GM19452 (cell line): ENCODE results near the gene FBXW9.
"Not testable (repeated sequence)": the region's sequence is repeated elsewhere in the genome, so short reads cannot be mapped to it uniquely, and the experiment has no call there.

Source experiments
- ATAC-seq: cut with Tn5 transposase; IDR thresholded peaks from one replicate; pipeline ENCODE4 v1.9.1; 2021; ENCODE audit not compliant: unreplicated experiment

FBXW9 gene

DNA sequence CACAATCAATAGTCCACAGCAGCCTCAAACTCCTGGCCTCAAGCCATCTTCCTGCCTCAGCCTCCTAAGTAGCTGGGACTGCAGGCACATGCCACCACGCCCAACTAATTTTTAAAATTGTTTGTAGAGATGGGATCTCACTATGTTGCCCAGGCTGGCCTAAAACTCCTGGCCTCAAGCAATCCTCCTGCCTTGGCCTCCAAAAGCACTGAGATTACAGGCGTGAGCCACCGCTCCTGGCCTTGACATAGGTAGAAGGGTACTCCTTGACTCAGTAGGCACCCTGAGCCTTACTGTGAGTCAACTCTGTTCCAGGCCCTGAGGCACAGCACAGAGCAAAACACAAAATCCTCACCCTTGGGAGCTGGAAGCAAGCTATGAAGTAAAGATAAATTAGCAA, 19.5 kb upstream of the FBXW9 start:
- ATAC-seq = no peak

- no peak for ATAC-seq
Measured at GRCh38 chr19:12715102-12715501, 18.7 kb upstream of the FBXW9 start.

- ATAC-seq = not testable (repeated sequence)
Measured at GRCh38 chr19:12713304-12713703, 16.9 kb upstream of the FBXW9 start.

- not testable (repeated sequence) for ATAC-seq
Measured at GRCh38 chr19:12712077-12712476, 15.6 kb upstream of the FBXW9 start.

DNA sequence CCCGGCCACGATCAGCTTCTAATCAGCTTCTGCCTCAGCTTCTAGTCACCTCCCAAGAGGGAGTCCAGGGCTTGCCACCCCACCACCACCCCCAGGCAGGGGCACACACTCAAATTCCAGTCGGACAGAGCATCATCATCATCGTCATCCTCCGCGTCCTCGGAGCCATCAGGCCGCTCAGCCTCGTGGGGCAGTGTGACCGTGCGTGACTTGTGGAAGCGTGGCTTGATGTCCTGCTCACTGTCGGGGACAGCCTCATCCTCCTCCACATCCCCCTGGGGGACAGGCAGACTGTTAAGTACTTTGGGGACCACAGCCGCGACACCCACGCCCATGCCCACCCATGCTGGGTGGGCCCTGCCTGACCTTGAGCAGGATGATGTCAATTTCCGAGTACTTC, 14.8 kb upstream of the FBXW9 start:
- ATAC-seq = no peak

DNA sequence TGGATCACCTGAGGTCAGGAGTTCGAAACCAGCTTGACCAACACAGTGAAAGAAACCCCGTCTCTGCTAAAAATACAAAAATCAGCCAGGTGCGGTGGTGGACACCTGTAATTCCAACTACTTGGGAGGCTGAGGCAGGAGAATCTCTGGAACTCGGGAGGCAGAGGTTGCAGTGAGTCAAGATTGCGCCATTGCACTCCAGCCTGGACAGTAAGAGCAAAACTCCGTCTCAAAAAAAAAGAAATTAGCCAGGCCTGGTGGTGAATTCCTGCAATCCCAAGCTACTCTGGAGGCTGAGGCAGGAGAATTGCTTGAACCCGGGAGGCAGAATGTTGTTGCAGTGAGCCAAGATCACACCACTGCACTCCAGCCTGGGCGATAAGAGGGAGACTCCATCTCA, 12.2 kb upstream of the FBXW9 start:
- no peak for ATAC-seq

GRCh38 chr19:12706332-12706718, 9.9 kb upstream of the FBXW9 start:
- ATAC-seq = no peak

- ATAC-seq = no peak
Measured at GRCh38 chr19:12705654-12706331, 9.4 kb upstream of the FBXW9 start.

DNA sequence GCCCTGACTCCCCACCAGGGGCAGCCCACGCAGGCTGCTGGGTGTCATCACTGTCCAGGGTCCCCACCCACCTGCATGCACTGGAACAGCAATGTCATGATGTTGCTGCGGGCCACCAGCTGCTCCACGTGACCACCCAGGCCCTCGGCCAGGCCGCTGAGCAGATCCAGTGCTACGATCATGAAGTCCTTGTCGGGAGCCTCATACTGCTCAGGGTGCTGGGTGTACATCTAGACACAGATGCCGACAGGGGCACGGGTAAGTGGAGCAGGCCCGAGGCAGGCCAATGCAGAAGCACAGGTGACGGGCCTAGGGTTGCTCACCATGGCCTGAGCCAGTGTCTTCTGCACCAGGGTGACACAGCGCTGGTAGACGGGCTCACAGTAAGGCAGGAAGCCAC, 8.7 kb upstream of the FBXW9 start:
- no peak for ATAC-seq

DNA sequence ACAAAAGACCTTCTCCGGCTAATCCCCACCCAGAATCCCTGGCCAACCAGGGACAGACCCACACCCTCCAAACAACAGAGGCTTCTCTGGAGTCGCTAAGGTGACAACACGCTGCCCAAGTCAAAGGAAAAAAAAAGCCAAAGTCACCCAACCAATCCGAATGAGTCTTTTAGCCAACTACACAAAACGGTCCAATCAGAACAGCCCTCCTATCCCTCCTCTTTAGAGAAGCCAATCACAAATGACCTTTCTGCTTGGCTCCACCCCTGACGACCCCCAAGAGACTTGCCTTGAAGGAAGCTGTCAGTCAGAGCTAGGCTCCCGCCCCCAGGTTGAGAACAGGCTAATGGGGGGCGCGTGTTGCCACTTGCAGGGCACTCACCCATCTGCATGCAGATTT, 6.6 kb upstream of the FBXW9 start:
- ATAC-seq = no peak

GRCh38 chr19:12701596-12702282, 5.3 kb upstream of the FBXW9 start:
- ATAC-seq = no peak

GRCh38 chr19:12698138-12698537, 1.7 kb upstream of the FBXW9 start:
- ATAC-seq = no peak

- not testable (repeated sequence) for ATAC-seq
Measured at GRCh38 chr19:12697425-12697824, 994 bp upstream of the FBXW9 start.

DNA sequence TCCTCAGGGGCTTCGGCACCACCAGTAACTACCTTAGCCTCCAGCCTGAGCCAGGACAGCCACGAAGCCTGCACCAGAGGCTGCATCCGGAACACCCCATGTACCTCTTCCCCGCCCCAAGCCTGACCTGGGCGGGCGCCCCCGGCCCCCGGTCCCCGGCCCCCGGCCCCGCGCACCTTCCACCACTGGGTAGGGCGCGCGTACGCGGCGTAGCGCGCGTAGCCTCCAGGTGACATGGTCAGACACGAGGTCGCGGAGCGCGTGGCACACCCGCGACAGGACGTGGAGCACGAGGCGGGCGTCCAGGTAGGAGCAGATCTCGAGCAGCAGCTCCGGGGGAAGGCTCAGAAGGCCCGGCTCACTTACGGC, 450 bp downstream of the FBXW9 start:
- ATAC-seq = peak; percentile 9

DNA sequence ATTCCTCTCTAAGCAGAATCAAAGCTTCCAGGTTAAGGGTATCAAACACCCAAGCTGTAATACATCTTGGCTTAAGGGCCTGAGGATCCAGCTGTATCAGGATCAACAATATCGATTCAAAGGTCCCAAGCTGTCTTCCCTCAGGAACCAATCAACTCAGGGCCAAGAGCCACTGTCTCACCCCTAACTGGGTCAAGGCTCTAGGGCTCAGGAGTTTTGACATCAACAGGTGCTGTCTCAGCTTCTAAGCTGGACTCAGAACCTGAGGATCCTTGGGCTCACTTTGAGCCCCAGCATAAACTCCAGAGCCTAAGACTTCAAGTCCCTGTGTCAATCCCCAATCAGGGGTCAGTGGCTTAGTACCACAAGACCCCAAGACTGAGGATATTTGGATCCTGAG, 917 bp downstream of the FBXW9 start:
- ATAC-seq = no peak

- ATAC-seq = no peak
Measured at GRCh38 chr19:12695096-12695495, 1.3 kb downstream of the FBXW9 start.

DNA sequence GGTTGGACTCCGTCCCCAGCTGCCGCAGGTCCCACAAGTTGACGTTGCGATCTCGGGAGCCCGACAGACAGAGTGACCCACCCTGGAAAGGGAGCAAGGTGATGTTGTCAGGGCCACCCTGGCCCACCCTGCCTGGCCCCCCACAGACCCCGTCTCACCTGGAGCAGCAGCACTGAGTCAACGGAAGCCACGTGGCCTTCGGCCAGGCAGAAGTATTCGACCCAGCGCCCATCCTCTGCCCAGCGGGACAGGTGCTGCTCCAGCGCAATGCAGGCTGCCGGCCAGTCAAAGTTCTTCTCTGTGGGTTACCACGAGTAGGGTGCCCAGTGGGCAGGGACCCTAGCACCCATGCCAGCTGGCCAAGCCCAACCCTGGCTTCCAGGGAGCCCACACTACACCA, 1.8 kb downstream of the FBXW9 start:
- no peak for ATAC-seq

DNA sequence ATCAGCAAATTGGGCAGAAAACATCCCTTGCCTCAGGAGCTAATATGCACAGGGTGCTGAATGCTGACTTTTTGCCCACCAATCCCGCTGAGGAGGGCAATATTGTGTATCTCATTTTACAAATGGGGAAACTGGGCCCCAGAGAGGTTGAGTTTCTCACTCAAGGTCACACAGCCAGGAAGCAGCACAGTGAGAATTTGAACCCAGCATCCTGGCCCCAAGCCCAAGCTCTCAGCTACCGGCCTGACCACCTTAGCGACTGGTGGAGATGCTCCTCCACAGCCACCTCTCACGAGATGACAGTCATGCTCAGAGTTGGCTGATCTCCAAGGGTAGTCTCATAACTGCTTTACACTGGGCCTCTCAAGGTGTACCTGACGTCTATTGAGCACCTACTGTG, 3.5 kb downstream of the FBXW9 start:
- ATAC-seq = no peak

- no peak for ATAC-seq
Measured at GRCh38 chr19:12689581-12690216, 6.7 kb downstream of the FBXW9 start.

DNA sequence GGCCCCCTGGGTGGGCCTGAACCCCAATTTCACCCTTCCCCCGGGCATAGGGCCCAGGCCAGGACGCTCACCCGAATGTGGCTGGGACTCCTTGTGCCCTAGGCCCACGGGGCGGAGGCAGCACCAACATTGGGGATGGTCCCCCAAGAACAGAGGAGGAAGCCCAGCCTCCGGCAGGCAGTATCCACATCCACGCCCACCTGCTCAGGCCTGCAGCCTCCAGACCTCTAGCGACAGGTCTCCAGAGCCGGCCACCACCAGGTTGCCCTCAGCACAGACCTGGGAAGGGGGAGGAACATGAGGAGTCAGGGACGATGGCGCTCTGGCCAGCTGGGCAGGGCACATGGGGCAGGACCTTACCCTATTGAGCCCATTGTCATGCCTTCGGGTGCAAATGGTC, 7.4 kb downstream of the FBXW9 start:
- ATAC-seq = no peak

DNA sequence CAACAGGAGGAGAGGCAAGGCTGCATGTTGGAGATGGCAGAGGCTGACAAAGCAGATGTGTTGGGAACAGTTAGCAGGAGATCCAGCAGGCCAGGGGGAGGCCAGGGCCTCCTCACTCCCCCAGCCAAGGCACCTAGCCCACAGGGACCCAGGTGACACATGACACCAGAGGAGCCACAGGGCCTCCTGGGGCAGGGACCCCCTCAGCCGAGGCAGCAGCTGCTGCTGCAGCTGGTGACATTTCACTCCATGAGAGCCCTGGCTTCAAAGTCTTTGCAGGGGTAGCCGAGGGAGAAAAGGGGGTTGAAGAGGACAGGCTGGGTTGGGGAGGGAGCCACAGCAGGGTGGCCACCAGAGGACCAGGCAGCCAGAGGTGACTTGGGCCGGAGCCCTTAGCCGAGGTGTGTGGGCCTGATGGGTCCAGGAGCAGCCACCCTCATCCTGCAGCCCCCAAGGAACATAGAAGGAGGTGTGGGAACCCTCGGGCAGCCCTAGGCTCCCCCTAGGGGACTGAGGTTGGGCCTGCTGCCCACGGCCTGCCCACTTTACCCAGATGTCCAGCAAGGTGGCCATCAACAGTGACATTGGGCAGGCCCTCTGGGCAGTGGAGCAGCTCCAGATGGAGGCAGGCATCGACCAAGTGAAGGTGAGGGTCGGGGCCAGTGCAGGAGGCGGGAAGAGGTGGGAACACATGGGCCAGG, 8.8 kb downstream of the FBXW9 start, which contains the start of gene GNG14:
GNG14 (plus strand) TSS at position 503 of the 701 bp plus-strand sequence; CDS start at position 554, 51 bp downstream.
- ATAC-seq = no peak

DNA sequence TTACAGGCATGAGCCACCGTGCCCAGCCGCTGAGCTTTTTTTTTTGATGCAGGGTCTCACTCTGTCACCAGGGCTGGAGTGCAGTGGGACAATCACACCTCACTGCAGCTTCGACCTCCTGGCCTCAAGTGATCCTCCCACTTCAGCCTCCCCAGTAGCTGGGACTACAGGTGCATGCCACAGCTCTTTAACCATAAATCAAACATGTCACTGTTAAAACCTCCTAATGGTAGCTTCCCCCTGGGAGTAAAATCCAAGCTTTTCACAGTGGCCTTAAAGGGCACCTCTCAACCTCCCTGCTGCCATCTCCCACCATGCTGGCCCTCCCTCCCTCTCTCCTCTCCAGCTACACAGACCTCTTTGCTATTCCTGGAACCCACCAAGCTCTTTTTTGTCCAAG, 10.6 kb downstream of the FBXW9 start:
- ATAC-seq = no peak
